HG03108 (cell line): Measurements from ENCODE around the gene LAMB4.

Experiments
- ATAC-seq: cut with Tn5 transposase; IDR thresholded peaks from one replicate; pipeline ENCODE4 v1.9.1; 2021; ENCODE audit warnings: moderate library complexity; ENCODE audit not compliant: unreplicated experiment

Gene LAMB4

GRCh38 chr7:108016841-108017775 lies 113.1 kb downstream of the LAMB4 start:
- no peak for ATAC-seq

DNA sequence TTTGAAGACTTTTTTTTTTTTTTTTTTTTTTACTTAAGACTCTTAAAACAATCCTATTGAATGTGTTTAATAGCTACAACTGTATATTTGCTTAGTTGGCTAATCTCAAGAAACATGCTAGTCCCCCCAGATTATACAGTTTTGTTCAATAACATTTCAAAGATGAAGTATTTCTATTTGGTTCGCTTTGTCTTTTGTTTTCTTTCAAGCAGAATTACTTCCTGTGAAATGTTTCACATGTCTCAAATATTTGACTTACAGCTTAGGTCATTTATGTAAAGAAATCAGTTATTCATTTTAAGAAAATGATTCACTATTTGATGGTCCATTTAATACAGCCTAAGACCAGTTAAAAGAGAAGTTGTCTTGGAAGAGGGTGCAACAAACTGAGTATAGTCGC lies 114.4 kb downstream of the LAMB4 start:
- ATAC-seq, result no peak

GRCh38 chr7:108014747-108015682 lies 115.1 kb downstream of the LAMB4 start:
- no peak for ATAC-seq

DNA sequence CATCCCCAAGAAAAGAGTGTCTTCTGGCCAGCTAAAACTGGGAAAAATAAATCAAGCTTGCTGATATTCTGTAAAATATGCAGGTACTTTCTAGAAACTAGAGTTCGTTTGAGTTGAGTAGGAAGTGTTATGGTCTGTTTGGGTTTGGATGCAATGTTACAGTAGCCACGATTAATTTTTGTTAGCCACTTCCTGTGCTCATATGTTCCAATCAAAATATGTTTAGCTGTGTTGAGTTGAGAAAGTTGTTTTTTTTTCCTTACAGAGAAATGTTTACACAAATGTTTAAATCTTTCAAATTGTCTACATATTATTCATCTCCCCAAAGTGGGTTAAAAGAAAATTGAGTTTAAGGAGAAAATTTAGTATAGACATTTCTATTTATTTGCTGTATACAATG lies 115.9 kb downstream of the LAMB4 start:
- ATAC-seq, result no peak

GRCh38 chr7:108012499-108013430 lies 117.4 kb downstream of the LAMB4 start:
- ATAC-seq, result no peak

DNA sequence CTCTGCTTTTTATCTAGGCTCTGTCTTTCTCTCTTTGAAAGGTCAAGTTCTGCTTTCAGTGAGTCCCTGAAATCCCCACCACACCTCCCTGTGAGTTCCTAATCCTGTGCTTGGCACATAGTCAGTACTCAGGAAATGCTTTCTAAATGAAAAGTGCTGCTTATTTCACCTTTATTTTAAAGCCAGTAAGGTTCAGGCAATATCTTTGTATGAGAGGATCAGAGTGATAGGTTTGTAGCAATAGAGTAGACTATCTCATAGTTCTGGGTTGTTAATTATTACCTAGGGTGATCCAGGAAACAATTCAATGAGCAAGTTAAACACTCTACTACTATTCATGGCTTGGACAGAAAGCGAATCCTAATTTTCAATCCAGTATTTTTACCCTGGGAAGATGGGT lies 119.8 kb downstream of the LAMB4 start:
- ATAC-seq, result no peak

DNA sequence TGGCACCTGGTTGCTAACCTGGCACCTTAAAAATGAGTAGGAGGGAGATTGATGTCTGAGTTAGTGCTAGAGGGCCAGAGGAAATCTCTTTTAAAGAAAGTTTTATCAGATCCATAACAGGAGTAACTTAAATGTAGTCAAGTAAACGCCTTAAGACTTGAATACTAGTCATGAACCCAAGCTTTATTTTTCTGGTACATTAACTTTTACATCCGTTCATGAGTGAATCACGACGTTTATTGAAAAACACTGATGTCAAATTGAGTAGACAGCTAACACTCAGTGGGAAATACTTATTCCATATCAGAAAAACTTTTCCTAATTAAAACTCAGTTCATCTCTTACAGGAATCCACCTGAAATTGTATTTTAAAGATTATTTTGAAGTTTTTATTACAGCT lies 120.3 kb downstream of the LAMB4 start:
- no peak for ATAC-seq

DNA sequence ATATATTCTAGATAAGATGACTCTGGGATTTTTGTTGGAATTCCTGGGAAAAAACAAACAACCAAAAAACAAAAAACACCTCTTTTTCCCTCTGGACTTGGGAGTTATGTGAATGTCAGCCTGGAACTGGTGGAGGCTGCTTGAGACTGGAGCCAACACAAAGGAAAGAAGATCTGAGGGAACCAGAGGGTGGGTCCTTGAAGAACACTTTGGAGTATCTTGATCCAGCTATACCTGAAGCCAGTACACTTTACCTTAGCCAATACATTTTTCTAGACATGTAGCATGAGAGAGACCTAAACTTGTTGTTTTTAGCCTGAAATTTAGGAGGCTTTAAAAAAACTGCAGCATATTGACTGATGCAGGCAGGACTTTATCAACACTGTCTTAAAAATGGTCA lies 121.3 kb downstream of the LAMB4 start:
- ATAC-seq, result no peak

DNA sequence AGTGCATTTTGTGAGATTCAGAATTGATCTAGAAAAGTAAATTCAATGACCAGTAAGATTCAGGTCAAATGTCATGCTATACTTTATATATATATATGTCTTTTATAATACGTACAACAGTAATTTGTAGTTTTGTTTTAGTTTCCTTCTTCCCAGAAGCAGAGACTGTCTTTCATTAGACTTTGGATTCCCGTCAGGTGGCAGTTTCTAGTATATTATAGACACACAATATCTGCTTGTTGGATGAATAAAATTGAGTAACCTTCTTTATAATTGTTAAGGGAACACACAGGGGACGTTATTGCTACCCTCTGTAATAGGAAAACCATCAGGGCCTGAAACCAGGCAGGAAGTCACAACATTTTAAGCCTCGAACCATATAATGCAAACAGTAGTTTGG lies 121.9 kb downstream of the LAMB4 start:
- no peak for ATAC-seq

DNA sequence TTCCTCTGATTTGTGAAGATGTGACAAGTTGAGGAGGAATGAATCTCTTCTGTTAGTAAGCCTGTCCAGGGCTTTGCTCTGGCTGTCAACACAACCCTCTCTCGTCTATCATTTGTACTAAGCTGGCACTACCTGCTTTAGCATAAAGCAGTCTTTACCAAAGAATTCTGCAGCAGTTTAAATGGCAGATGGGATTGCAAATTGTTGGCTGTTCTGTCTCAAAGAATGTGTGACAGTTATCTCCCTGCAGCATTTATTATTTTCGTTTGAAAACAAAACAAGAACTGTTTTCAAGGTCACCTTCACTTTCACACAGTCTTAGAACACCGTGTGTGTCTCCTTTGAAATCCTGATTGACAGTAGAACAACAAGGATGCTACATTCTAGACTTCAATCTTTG lies 122.4 kb downstream of the LAMB4 start:
- ATAC-seq, result no peak

DNA sequence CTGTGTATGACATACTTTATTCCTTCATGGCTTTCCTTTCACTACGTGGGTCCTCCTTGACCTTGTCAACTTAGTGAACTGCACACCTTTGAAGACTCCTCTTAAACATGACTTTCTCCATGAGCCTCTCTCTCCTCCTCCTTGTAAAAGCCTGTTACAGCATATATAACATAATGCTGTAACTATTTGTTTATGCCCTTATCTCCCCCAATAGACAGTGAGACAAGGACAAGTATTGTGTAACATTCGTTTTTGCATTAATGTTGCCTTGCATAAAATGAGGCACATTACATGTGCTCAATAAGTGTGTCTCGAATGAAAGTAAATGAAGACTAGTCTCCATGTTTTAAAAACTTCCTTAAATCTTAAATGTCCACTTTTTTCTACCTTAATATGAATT lies 122.9 kb downstream of the LAMB4 start:
- no peak for ATAC-seq

DNA sequence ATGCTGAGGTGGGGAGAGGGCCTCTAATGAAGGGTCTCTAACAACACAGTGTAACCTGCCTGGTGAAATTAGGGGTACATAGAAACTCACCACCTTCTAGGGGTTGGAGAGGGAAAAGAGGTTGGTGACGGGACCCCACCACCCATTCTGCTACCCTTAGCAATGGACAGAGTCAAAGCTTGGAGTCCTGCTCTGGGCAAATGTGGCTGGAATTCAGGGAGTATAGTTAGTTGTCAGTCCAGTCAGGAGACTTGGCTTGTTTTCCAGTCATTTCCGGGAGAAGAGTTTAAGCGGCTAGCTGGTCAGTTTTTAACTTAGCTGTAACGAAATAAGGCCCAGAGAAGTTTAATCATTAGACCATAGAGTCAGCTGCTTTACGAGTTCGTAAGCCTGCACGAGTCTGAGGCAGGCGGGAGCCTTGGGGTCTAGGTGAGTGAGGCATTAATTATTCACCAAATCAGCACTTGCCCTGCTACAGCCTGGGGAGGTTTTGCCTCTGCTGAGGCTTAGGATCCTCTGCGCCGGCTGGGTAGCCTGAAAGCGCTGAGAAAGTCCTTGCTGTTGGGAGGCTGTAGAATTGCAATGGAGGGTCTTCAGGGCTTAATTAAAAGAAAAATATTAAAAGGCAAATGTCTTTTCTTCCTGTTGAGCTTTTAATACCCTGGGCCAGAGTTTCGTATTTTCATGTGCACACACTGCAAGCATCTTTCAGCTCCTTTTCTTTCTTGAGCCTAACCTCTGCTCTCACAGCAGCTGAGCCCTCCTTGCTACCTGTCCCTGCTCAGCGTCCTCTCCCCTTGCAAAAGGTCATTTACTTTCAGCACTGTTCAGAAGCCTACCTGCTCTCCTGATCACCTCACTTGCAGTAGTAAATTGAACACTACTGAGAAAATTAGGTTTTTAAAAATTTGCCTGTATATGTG lies 125.7 kb downstream of the LAMB4 start:
- peak; percentile 54 for ATAC-seq

DNA sequence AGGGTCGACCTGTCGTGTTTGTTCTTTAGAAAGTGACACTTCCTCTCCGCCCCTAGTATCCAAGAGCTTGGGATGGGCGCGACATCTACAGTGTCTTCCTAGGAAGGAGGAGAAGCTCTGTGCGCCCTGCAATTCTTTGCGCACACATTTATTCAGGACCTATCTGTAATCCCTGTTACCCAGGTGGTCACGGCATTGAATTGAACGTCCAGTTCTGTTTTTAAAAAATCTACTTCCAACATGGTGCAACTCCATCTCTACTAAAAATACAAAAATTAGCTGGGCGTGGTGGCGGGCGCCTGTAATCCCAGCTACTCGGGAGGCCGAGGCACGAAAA lies 126.6 kb downstream of the LAMB4 start:
- ATAC-seq, result no peak

DNA sequence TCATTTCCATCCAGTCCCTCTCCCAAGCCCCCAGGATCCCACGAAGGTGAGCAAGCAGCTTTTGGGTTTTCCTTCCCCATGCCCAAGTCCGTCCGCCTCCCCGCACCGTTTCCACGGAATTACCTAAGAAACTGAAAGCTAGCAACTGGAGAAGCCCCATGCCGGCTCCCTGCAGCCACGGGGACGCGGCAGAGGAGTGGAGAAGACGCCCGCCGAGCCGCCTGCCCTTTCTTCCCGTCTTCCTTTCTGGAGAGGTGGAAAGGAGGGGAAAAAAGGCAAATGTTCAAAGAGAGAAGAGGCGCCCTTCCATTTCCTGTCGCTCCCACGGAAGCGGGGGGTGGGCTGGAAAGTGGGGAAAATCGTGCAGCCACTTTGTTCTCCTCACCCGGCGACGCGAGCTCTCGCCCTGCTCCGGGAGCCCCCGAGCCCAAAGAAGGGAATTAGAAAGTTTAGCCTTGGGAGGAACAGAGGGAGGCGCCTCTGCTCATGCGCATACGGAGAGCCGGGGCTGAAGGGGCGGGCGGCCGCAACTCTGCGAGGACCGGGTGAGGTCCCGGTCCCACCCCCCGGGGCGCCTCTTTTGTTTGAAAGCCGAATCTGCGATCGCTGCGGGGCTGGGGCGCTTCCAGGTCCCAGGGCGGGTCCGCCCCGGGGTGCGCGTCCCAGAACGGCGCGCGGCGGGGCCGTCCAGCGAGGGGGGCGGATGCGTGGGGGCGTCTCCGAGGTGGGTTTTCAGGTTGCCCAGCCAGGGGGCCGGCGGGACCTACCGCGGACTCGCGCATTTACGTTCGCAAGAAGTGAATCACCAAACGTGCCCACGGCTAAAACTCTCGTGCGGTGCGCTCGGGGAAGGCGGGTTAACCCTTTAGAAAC lies 127.2 kb downstream of the LAMB4 start, which contains the start of gene LAMB1:
TSS of gene LAMB1 (minus strand) at position 436 of the 873 bp plus-strand sequence. CDS start at position 160, 276 bp downstream.
- no peak for ATAC-seq

DNA sequence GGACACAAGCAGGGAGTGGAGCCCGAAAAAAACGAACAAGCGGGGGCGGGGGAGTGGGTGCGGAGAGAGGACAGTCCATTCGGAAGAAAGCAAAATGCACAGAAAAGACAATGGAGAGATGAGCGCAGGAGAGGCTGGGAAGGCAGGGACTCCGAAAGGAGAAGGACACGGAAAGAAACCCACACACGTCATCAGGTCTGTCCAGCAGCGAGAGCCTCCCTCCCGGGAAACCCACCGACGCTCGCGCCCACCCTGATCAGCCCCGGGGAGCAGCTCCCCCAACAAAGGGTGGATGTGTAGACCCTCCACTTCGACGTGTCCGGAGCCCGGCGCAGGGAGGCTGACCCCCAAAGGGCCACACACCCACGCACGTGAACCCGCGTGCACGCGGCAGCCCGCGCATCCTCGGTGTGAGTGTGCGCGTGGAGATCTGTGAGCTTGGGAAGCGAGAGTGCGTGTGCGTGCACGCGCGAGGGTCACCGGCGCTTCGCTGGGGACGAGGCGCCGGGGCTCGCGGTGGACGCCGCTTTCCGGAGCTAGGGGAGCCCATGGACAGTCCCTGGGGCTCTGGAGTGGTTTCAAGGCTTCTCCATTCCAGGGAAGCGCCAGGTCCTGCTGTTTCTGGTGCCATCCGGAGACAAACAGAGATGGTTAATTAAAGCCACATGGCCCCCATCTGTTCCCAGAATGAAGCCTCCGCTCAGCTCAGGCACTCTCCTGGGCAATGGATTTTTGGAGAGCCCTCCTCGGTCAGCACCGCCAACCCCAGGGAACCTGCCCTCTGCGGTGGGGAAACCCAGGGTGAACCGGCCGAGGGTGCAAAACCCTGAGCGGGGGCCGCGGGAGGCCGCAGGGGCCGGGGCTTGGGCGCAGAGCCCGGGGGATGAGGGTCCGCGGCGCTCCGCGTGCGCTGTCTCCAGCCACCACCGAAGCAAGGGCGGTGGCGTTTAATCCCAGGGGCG lies 128.1 kb downstream of the LAMB4 start:
- no peak for ATAC-seq

- ATAC-seq, result no peak
Measured at GRCh38 chr7:108000875-108001763, 129.0 kb downstream of the LAMB4 start.
